OCI-LY1 (cell line): Measurements from ENCODE around the gene STRBP.

ENCODE experiments used
- H2AFZ ChIP-seq: fragments of 200-600 bp; sonication (generic), shearing (Covaris generic); 2 replicates; pipeline ENCODE4 v1.6.0; 2014; ENCODE audit warnings: antibody characterized with exemption, mild to moderate bottlenecking, low read length
- H3F3A ChIP-seq: fragments of 200-600 bp; sonication (generic), shearing (Covaris generic); 2 replicates; pipeline ENCODE4 v1.6.0; 2014; ENCODE audit warnings: mild to moderate bottlenecking, antibody characterized with exemption, low read length, moderate library complexity; ENCODE audit not compliant: insufficient read depth
- H3K27ac ChIP-seq: fragments of 200-600 bp; sonication (generic); 2 replicates; pipeline ENCODE4 v1.5.1; 2014; ENCODE audit warnings: low read length, mixed run types, mild to moderate bottlenecking, low read depth; ENCODE audit not compliant: poor library complexity, severe bottlenecking
- H3K27me3 ChIP-seq: fragments of 200-600 bp; sonication (generic); 2 replicates; pipeline ENCODE4 v1.6.0; 2014; ENCODE audit warnings: antibody characterized with exemption, mild to moderate bottlenecking, low read length, moderate library complexity; ENCODE audit not compliant: insufficient read depth
- H3K36me3 ChIP-seq: fragments of 200-600 bp; sonication (generic); 2 replicates; pipeline ENCODE4 v1.6.1; 2014; ENCODE audit warnings: mild to moderate bottlenecking, antibody characterized with exemption, low read length, moderate library complexity, mixed read lengths; ENCODE audit not compliant: insufficient read depth
- H3K4me1 ChIP-seq: fragments of 200-600 bp; sonication (generic); 2 replicates; pipeline ENCODE4 v1.5.1; 2014; ENCODE audit warnings: mild to moderate bottlenecking, low read length, moderate library complexity; ENCODE audit not compliant: insufficient read depth, severe bottlenecking
- H3K4me2 ChIP-seq: fragments of 200-600 bp; sonication (generic), shearing (Covaris generic); 2 replicates; pipeline ENCODE4 v1.6.1; 2014; ENCODE audit warnings: low read length
- H3K4me3 ChIP-seq: fragments of 200-600 bp; sonication (generic); 2 replicates; pipeline ENCODE4 v1.5.1; 2014; ENCODE audit warnings: low read length, low read depth, mild to moderate bottlenecking, mixed read lengths; ENCODE audit not compliant: poor library complexity, severe bottlenecking
- H3K79me2 ChIP-seq: fragments of 200-600 bp; shearing (Covaris generic); 2 replicates; pipeline ENCODE4 v1.6.1; 2016; ENCODE audit warnings: mixed run types, low read length, mixed read lengths; ENCODE audit not compliant: insufficient read depth
- H3K9ac ChIP-seq: fragments of 200-600 bp; sonication (generic), shearing (Covaris generic); 2 replicates; pipeline ENCODE4 v1.6.1; 2014; ENCODE audit warnings: mild to moderate bottlenecking, low read length, mixed read lengths
- H3K9me2 ChIP-seq: fragments of 200-600 bp; sonication (generic), shearing (Covaris generic); 2 replicates; pipeline ENCODE4 v1.6.1; 2014; ENCODE audit warnings: low read depth, mild to moderate bottlenecking, low read length, mixed read lengths
- H3K9me3 ChIP-seq: fragments of 200-600 bp; shearing (Covaris generic); 2 replicates; pipeline ENCODE4 v1.6.1; 2014; ENCODE audit warnings: low read length, mixed read lengths
- H4K20me1 ChIP-seq: fragments of 200-600 bp; sonication (generic), shearing (Covaris generic); 2 replicates; pipeline ENCODE4 v1.6.0; 2016; ENCODE audit warnings: mild to moderate bottlenecking, low read length; ENCODE audit not compliant: insufficient read depth
- EZH2 ChIP-seq: fragments of 200-600 bp; sonication (generic), shearing (Covaris generic); IDR thresholded peaks from 2 replicates; pipeline ENCODE4 v1.8.0; 2017; ENCODE audit warnings: borderline replicate concordance, mixed run types, mild to moderate bottlenecking, antibody characterized with exemption, low read length, moderate library complexity, mixed read lengths
- TF ChIP-seq, protein P1 (sequence below): fragments of 200-600 bp; sonication (generic), shearing (Covaris generic); IDR thresholded peaks from 2 replicates; pipeline ENCODE4 v1.5.1; 2017; ENCODE audit warnings: mild to moderate bottlenecking, antibody characterized with exemption, low read length, moderate library complexity, mixed read lengths

The STRBP gene

DNA sequence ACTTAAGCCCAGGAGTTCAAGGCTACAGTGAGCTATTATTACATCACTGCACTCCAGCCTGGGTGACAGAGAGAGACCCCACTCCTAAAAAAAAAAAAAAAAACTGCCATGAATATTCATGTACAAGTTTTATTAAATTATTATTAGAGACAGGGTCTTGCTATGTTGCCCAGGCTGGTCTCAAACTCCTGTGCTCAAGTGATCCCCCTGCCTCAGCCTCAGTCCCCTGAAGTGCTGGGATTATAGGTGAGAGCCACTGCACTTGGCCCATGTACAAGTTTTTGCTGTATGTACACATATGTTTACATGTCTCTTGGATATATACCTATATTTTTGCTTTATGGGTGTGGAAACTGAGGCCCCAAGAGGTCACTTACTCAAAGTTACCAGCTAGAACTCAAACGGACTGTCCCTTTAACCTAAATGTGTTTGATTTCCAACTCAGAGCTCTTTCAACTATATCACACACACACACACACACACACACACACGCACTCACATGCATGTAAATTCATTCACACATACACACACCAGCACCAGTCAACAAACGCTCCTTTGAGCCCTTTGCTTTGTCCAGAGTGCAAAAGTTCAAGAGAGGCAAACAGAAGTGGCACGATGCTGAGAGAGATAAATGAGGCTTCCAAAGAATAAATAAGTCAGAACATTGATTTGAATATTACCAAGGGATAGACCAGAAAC, 42.3 kb upstream of the STRBP start:
- 0 out of 2 replicates have a peak, but pooled peaks cover 4% of the 10 kb centered on the region for H3F3A ChIP-seq
- H4K20me1 ChIP-seq: no peaks in the 10 kb centered on the region
- H3K9ac ChIP-seq: no peak overlapping the region
- H3K27me3 ChIP-seq: no peaks in the 10 kb centered on the region
- H3K4me1 ChIP-seq: peaks cover 5% of the 10 kb centered on the region
- no peaks in the 10 kb centered on the region for H3K79me2 ChIP-seq
- no peaks in the 10 kb centered on the region for H3K9me2 ChIP-seq
- TF ChIP-seq, protein P1, sequence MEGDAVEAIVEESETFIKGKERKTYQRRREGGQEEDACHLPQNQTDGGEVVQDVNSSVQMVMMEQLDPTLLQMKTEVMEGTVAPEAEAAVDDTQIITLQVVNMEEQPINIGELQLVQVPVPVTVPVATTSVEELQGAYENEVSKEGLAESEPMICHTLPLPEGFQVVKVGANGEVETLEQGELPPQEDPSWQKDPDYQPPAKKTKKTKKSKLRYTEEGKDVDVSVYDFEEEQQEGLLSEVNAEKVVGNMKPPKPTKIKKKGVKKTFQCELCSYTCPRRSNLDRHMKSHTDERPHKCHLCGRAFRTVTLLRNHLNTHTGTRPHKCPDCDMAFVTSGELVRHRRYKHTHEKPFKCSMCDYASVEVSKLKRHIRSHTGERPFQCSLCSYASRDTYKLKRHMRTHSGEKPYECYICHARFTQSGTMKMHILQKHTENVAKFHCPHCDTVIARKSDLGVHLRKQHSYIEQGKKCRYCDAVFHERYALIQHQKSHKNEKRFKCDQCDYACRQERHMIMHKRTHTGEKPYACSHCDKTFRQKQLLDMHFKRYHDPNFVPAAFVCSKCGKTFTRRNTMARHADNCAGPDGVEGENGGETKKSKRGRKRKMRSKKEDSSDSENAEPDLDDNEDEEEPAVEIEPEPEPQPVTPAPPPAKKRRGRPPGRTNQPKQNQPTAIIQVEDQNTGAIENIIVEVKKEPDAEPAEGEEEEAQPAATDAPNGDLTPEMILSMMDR: no peak
- TF ChIP-seq EZH2: no peak
- H3K4me3 ChIP-seq: no peak overlapping the region
- no peak overlapping the region for H3K27ac ChIP-seq
- no peak overlapping the region for H2AFZ ChIP-seq
- no peaks in the 10 kb centered on the region for H3K36me3 ChIP-seq
- no peaks in the 10 kb centered on the region for H3K9me3 ChIP-seq
- no peak overlapping the region for H3K4me2 ChIP-seq

DNA sequence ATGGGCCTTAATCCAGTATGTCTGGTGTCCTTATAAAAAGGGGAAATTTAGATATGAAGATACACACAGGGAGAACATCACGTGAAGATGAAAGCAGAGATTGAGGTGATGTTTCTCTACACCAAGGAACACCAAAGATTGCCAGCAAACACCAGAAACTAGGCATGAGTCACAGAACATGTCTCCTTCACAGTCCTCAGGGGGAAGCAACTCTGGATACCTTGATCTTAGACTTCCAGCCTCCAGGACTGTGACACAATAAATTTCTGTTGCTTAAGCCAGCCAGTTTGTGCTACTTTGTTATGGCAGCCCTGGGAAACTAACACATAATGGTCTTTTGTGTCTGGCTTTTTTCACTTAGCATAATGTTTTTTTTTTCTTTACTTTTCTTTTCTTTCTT, 41.2 kb upstream of the STRBP start:
- Histone ChIP-seq H3K4me1 (peaks cover 15% of the 10 kb centered on the region), H3K27me3 (no peaks in the 10 kb centered on the region), H3K9me3 (no peaks in the 10 kb centered on the region), H3K9me2 (no peaks in the 10 kb centered on the region), H2AFZ (no peak overlapping the region), H3K4me2 (no peak overlapping the region), H3F3A (0 out of 2 replicates have a peak, but pooled peaks cover 4% of the 10 kb centered on the region), H3K27ac (no peak overlapping the region), H3K4me3 (no peak overlapping the region), H3K79me2 (no peaks in the 10 kb centered on the region), H3K36me3 (no peaks in the 10 kb centered on the region), H4K20me1 (no peaks in the 10 kb centered on the region), H3K9ac (no peak overlapping the region)
- TF ChIP-seq, protein P1: no peak
- no peak for TF ChIP-seq EZH2

DNA sequence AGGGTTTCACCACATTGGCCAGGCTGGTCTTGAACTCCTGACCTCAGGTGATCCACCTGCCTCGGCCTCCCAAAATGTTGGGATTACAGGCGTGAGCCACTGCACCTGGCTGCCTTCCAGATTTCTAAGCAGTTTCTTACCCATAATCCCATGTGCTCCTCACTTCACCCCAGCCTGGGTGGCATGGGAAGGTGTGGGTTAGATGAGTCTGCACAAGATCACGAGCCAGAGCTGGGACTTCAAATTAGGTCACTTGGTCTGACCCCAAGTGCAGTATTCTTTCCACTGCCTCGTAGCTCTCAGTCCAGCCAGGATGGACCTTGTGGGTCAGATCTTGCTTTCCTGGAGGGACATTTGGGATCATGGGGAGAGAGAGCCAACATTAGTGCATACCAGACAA, 37.5 kb upstream of the STRBP start:
- H3K27ac ChIP-seq: no peak overlapping the region
- no peaks in the 10 kb centered on the region for H4K20me1 ChIP-seq
- no peak overlapping the region for H3K9ac ChIP-seq
- H3F3A ChIP-seq: 0 out of 2 replicates have a peak, but pooled peaks cover 4% of the 10 kb centered on the region
- no peak overlapping the region for H2AFZ ChIP-seq
- H3K27me3 ChIP-seq: no peaks in the 10 kb centered on the region
- no peaks in the 10 kb centered on the region for H3K79me2 ChIP-seq
- TF ChIP-seq EZH2: no peak
- TF ChIP-seq, protein P1: no peak
- no peak overlapping the region for H3K4me3 ChIP-seq
- no peaks in the 10 kb centered on the region for H3K9me3 ChIP-seq
- no peaks in the 10 kb centered on the region for H3K36me3 ChIP-seq
- H3K4me1 ChIP-seq: peaks cover 26% of the 10 kb centered on the region
- no peaks in the 10 kb centered on the region for H3K9me2 ChIP-seq
- H3K4me2 ChIP-seq: no peak overlapping the region
